Tibial nerve (tissue), 4 donors: ENCODE results near the gene RFPL1. TPM values are rescaled to one million over a fixed set of nuclear protein-coding genes. Genes with fewer than 3 reads are reported as not detected.

Experiments
- DNase-seq, 2 donors: peaks; one replicate each; pipeline ENCODE4 v3.0.0-alpha.2; 2019; ENCODE audit warnings: low spot score in 2 of 2
- H3K27ac ChIP-seq, 4 donors: fragments of 200-600 bp; sonication (generic) in 3 of 4; one replicate each; pipeline ENCODE4 v1.5.1; 2017 to 2019; ENCODE audit warnings: mild to moderate bottlenecking in 1 of 4
- H3K27me3 ChIP-seq, 2 donors: fragments of 200-600 bp; sonication (generic) in 1 of 2; one replicate each; pipeline versions ENCODE4 v1.5.1 to v1.6.0; 2017 to 2019
- H3K36me3 ChIP-seq, 3 donors: fragments of 200-600 bp; sonication (generic); one replicate each; pipeline ENCODE4 v1.5.1; 2018 to 2019
- H3K4me1 ChIP-seq, 4 donors: fragments of 200-600 bp; sonication (generic) in 3 of 4; one replicate each; pipeline ENCODE4 v1.5.1; 2017 to 2019
- H3K4me3 ChIP-seq, 4 donors: fragments of 200-600 bp; sonication (generic) in 3 of 4; one replicate each; pipeline ENCODE4 v1.5.1; 2017 to 2019; ENCODE audit warnings: mild to moderate bottlenecking in 1 of 4, moderate library complexity in 1 of 4
- H3K9me3 ChIP-seq, 4 donors: fragments of 200-600 bp; sonication (generic) in 3 of 4; one replicate each; pipeline ENCODE4 v1.5.1; 2017 to 2019
- EP300 ChIP-seq, 2 donors: sonication (generic); formaldehyde crosslinking; IDR thresholded peaks; one replicate each; pipeline ENCODE4 v1.6.1; 2017; ENCODE audit warnings: antibody characterized with exemption in 2 of 2, mild to moderate bottlenecking in 1 of 2
- POLR2A ChIP-seq, 2 donors: fragments of 450-650 bp; IDR thresholded peaks; one replicate each; pipeline ENCODE4 v1.6.1; 2017; ENCODE audit warnings: antibody characterized with exemption in 2 of 2, mild to moderate bottlenecking in 2 of 2, moderate library complexity in 2 of 2
- WGBS, 2 donors: methylation state at CpG; one replicate each; pipeline ENCODE4 v1.1.5; 2018; 5-methylcytosine and 5-hydroxymethylcytosine counted together
- total RNA-seq, 4 donors: library from RNA; depleted of rRNA; stranded (reverse); fragments of >200 nt; gene quantifications; one replicate each; pipeline ENCODE4 v1.1.0, GENCODE V29; 2016
- TF ChIP-seq, protein P1 (sequence below), 5 experiments: fragments of 200-600 bp in 3 of 5; fragments of 450-650 bp in 2 of 5; sonication (generic) in 3 of 5; IDR thresholded peaks; one replicate each; pipeline ENCODE4 v1.5.1; 2016 to 2019; ENCODE audit warnings: antibody characterized with exemption in 5 of 5, mild to moderate bottlenecking in 3 of 5, moderate library complexity in 2 of 5

The RFPL1 gene
- total RNA-seq, 4 donors from 2014 or later, result not detected

DNA sequence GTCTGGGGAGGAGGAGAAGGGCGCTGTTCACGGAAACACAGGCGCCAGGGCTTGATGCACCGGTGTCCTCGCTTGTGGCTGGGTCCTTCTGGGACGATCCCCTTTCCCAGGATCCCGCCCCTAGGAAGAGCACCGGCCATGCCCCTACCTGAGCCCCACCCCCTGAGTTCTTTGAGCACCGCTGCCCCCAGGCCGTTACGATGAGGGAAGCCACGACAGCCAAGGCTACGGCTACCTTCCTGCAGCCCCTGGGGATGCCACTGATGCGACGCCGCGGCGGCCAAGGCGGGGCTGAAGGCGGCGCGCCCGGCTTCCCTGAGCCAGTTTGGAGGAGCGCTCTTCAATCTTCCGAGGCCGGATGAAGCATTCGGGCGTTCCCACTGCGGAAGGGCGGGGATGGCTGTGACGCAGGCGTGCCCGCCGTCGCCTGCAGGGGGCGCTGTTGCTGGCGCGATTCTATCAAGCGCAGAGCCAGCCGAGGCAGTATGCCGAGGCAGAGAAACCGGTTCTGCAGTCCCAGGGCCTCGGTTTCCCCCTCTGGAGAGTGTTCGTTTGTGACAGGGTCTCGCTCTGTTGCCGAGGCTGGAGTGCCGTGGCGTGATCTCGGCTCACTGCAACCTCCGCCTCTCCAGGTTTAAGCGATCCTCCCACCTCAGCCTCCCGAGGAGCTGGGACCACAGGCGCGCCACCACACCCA is 31.9 kb downstream of the RFPL1 start:
- H3K36me3 ChIP-seq, result no peaks in the 10 kb centered on the region
- WGBS, 2 donors, result 26 to 32% methylated on average over 32 to 34 of the region's 54 CpGs
- no peak for DNase-seq
- no peaks in the 10 kb centered on the region for H3K9me3 ChIP-seq
- peaks cover 0 to 5% (median 0%) of the 10 kb centered on the region in 4 donors for H3K4me1 ChIP-seq
- no peak overlapping the region for H3K27ac ChIP-seq
- peak overlapping the region in 2 of 4 donors; percentile 8 to 11 for H3K4me3 ChIP-seq
- TF ChIP-seq EP300 (IDR thresholded peaks at IDR 0.05) (no peak), POLR2A (IDR thresholded peaks at IDR 0.05) (no peak)
- TF ChIP-seq, protein P1, sequence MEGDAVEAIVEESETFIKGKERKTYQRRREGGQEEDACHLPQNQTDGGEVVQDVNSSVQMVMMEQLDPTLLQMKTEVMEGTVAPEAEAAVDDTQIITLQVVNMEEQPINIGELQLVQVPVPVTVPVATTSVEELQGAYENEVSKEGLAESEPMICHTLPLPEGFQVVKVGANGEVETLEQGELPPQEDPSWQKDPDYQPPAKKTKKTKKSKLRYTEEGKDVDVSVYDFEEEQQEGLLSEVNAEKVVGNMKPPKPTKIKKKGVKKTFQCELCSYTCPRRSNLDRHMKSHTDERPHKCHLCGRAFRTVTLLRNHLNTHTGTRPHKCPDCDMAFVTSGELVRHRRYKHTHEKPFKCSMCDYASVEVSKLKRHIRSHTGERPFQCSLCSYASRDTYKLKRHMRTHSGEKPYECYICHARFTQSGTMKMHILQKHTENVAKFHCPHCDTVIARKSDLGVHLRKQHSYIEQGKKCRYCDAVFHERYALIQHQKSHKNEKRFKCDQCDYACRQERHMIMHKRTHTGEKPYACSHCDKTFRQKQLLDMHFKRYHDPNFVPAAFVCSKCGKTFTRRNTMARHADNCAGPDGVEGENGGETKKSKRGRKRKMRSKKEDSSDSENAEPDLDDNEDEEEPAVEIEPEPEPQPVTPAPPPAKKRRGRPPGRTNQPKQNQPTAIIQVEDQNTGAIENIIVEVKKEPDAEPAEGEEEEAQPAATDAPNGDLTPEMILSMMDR (IDR thresholded peaks at IDR 0.05), result peak; percentile 13 to 59 (median 47)
- peaks cover 0 to 58% of the 10 kb centered on the region in 2 donors for H3K27me3 ChIP-seq

DNA sequence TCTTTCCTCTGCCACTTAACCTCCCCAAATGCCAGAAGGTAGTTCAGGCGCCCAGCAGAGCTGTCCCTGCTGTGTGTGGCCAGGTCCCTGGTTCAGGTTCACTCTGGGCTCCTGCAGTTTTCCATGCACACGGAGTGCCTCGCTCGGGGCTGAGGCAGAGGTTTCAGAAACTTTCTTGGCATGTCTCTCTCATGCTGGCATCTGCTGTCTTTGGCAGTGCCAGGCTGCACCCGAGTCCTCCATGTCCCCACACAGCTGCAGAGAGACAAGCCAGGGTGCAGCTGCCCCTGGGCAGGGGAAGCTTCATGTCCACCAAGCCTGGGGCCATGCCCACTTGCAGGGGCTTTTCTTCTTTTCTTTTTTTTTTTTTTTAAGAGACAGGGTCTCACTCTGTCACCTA is 34.6 kb downstream of the RFPL1 start:
- TF ChIP-seq POLR2A (IDR thresholded peaks at IDR 0.05), result no peak
- TF ChIP-seq EP300 (IDR thresholded peaks at IDR 0.05), result no peak
- TF ChIP-seq, protein P1 (IDR thresholded peaks at IDR 0.05), result no peak
- no peak for DNase-seq
- no peak overlapping the region for H3K27ac ChIP-seq
- H3K36me3 ChIP-seq, result no peaks in the 10 kb centered on the region
- H3K4me1 ChIP-seq, result peaks cover 0 to 10% (median 0%) of the 10 kb centered on the region in 4 donors
- H3K27me3 ChIP-seq, result peaks cover 0 to 83% of the 10 kb centered on the region in 2 donors
- WGBS, 2 donors, result 71 to 77% methylated on average over 5 of the region's 5 CpGs
- H3K9me3 ChIP-seq, result no peaks in the 10 kb centered on the region
- H3K4me3 ChIP-seq, result no peak overlapping the region

DNA sequence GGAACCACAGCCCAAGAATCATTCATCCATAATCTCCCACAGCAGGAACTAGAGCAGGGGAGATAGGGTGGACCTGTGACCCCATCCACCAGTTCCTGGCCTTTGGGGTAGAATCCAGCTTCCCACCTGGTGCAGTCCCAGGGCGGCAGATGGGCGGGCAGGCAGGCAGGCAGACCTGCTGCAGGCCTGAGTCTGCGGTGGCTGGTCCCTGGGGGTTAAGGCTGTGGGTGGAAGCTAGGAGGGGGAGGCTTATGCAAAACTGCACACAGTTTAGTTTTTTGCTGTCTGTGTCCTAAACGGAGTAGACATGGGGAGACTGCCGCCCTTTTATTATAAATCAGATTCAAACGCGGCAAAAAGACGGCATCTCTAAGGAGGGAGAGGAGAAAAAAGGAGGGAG is 37.2 kb downstream of the RFPL1 start:
- H3K27me3 ChIP-seq, result peaks cover under 1 to 89% of the 10 kb centered on the region in 2 donors
- H3K9me3 ChIP-seq, result no peaks in the 10 kb centered on the region
- H3K4me1 ChIP-seq, result peaks cover 0 to 30% (median 4%) of the 10 kb centered on the region in 4 donors
- H3K27ac ChIP-seq, result no peak overlapping the region
- TF ChIP-seq EP300 (IDR thresholded peaks at IDR 0.05), result no peak
- DNase-seq, result no peak
- no peak overlapping the region for H3K4me3 ChIP-seq
- 78 to 84% methylated on average over 8 of the region's 8 CpGs for WGBS, 2 donors
- no peaks in the 10 kb centered on the region for H3K36me3 ChIP-seq

DNA sequence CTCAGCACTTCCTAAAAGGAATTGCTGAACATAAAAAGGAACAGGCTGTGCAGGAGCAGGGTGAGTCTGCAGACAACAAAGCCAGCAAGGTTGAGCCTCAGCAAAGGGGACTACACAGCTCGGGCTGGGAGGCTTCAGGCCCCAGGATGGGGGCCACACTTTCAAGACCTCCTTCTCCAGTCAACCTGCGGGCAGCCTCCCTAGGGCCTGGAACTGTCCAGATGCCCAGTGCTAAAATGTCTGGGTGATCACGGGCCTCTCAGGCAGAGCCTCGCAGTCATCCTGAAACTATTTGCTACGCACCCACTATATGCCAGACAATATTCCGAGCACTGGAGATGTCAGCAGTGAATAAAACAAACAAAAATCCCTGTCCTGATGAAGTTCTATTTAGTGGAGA is 37.7 kb downstream of the RFPL1 start:
- no peaks in the 10 kb centered on the region for H3K36me3 ChIP-seq
- no peak overlapping the region for H3K27ac ChIP-seq
- WGBS, 2 donors, result 54 to 62% methylated on average over 6 of the region's 6 CpGs
- TF ChIP-seq POLR2A (IDR thresholded peaks at IDR 0.05) (no peak), EP300 (IDR thresholded peaks at IDR 0.05) (no peak)
- TF ChIP-seq, protein P1 (IDR thresholded peaks at IDR 0.05), result no peak
- H3K9me3 ChIP-seq, result no peaks in the 10 kb centered on the region
- no peak overlapping the region for H3K4me3 ChIP-seq
- peaks cover 0 to 35% (median 7%) of the 10 kb centered on the region in 4 donors for H3K4me1 ChIP-seq
- DNase-seq, result no peak
- H3K27me3 ChIP-seq, result peaks cover 4 to 87% of the 10 kb centered on the region in 2 donors

DNA sequence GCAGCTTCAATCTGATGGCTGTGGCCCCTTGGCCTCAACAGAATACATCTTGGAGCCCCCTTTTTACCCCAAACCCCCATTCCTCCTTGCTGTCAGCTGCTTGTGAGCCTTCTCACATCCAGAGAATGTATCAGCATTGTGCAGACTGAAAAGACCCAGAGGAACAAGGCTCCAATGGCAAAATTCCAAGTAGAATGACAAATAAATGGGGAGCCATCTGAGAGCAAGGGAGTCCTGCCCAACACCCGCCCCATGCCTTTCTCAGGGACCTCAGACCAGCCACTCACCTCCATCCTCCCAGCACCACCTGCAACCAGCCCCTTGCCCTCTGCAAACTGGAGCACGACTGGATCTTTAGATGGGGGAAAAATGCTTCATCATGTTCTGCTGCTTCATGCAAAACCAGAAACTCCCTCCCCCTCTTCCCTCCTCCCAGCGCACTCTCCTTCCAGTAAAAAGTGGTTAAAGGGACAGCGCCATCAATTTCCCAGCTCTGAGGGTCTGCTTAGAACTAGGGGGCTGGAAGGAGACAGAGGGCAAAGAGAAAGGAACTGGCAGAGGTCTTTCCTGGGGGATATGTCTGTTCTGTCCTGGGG is 39.4 kb downstream of the RFPL1 start:
- Histone ChIP-seq H3K36me3 (no peaks in the 10 kb centered on the region), H3K9me3 (no peaks in the 10 kb centered on the region), H3K4me1 (peaks cover 0 to 45% (median 7%) of the 10 kb centered on the region in 4 donors), H3K27me3 (peaks cover 4 to 89% of the 10 kb centered on the region in 2 donors), H3K27ac (no peak overlapping the region), H3K4me3 (no peak overlapping the region)
- WGBS, 2 donors, result 20 to 26% methylated on average over 4 of the region's 4 CpGs
- no peak for TF ChIP-seq POLR2A (IDR thresholded peaks at IDR 0.05)
- TF ChIP-seq EP300 (IDR thresholded peaks at IDR 0.05), result no peak
- TF ChIP-seq, protein P1 (IDR thresholded peaks at IDR 0.05), result no peak
- no peak for DNase-seq
